Astrocyte of the spinal cord (primary cell): ENCODE results near the gene PVR.
"Not testable (repeated sequence)": the region's sequence is repeated elsewhere in the genome, so short reads cannot be mapped to it uniquely, and the experiment has no call there.

ENCODE experiments used
- DNase-seq: peaks from one replicate; pipeline ENCODE4 v3.0.0; 2011; ENCODE audit warnings: low read depth, low spot score
- H3K4me3 ChIP-seq: 2 replicates; pipeline ENCODE4 v1.5.1; 2011; ENCODE audit warnings: low read depth, mild to moderate bottlenecking, low read length, moderate library complexity
- in situ Hi-C: cut with HindIII; loops from 2 replicates; pipeline ENCODE4 v1.10.0; 2017; ENCODE audit warnings: low sequenced_read_pairs
- TF ChIP-seq, protein P1 (sequence below): IDR thresholded peaks from 2 replicates; pipeline ENCODE4 v1.5.1; 2012; ENCODE audit warnings: low read depth, mild to moderate bottlenecking, low read length, inconsistent platforms

Gene PVR

GRCh38 chr19:44708940-44709339, 65.2 kb downstream of the PVR start:
- DNase-seq, result no peak
- in situ Hi-C loops, result no loop called here
- TF ChIP-seq, protein P1, sequence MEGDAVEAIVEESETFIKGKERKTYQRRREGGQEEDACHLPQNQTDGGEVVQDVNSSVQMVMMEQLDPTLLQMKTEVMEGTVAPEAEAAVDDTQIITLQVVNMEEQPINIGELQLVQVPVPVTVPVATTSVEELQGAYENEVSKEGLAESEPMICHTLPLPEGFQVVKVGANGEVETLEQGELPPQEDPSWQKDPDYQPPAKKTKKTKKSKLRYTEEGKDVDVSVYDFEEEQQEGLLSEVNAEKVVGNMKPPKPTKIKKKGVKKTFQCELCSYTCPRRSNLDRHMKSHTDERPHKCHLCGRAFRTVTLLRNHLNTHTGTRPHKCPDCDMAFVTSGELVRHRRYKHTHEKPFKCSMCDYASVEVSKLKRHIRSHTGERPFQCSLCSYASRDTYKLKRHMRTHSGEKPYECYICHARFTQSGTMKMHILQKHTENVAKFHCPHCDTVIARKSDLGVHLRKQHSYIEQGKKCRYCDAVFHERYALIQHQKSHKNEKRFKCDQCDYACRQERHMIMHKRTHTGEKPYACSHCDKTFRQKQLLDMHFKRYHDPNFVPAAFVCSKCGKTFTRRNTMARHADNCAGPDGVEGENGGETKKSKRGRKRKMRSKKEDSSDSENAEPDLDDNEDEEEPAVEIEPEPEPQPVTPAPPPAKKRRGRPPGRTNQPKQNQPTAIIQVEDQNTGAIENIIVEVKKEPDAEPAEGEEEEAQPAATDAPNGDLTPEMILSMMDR, result no peak
- H3K4me3 ChIP-seq, result no peak overlapping the region

DNA sequence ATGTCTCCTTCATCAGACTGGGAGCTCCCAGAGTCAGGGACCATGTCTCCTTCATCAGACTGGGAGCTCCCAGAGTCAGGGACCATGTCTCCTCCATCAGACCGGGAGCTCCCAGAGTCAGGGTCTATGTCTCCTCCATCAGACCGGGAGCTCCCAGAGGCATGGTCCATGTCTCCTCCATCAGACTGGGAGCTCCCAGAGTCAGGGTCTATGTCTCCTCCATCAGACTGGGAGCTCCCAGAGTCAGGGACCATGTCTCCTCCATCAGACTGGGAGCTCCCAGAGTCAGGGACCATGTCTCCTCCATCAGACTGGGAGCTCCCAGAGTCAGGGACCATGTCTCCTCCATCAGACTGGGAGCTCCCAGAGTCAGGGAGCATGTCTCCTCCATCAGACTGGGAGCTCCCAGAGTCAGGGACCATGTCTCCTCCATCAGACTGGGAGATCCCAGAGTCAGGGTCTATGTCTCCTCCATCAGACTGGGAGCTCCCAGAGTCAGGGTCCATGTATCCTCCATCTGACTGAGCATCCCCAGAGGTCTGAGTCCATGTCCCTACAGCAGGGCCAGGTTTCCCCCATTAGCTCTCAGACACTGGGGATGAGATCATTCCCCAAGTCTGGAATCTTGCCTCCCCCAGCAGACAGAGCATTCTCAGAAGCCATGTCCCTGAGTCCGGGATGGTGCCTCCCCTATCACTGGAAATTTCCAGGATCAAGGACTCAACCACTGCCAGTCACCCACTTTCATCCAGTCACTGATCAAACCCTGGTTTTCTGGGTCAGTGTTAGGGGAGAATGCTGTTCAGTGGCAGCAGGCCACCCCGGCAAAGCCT, 65.9 kb downstream of the PVR start:
- DNase-seq, H3K4me3 ChIP-seq, in situ Hi-C loops: not testable (repeated sequence)

GRCh38 chr19:44710483-44710882, 66.8 kb downstream of the PVR start:
- in situ Hi-C loops, result no loop called here
- TF ChIP-seq, protein P1, result no peak
- no peak for DNase-seq
- no peak overlapping the region for H3K4me3 ChIP-seq

GRCh38 chr19:44712864-44713515, 69.3 kb downstream of the PVR start:
- DNase-seq, result no peak
- TF ChIP-seq, protein P1, result no peak
- H3K4me3 ChIP-seq, result no peak overlapping the region
- in situ Hi-C loops, result no loop called here
